Stimulated activated CD8-positive, alpha-beta memory T cell treated with anti-CD3 and anti-CD28 coated beads, Interleukin-15, amount 100 ng/mL, for 24 hours (primary cell): ENCODE measurements around the gene ANAPC7.
"Not testable (repeated sequence)": the region's sequence is repeated elsewhere in the genome, so short reads cannot be mapped to it uniquely, and the experiment has no call there.

Experiments used
- DNase-seq: peaks from one replicate; pipeline ENCODE4 v3.0.0-alpha.2; 2020; ENCODE audit warnings: low read depth

The ANAPC7 gene

GRCh38 chr12:110373962-110374611 lies 29.4 kb downstream of the ANAPC7 start:
- DNase-seq: no peak

GRCh38 chr12:110373425-110373824 lies 30.1 kb downstream of the ANAPC7 start:
- DNase-seq: no peak

- no peak for DNase-seq
These were observed 30.5 kb downstream of the ANAPC7 start for GRCh38 chr12:110373025-110373424.

GRCh38 chr12:110372056-110372425 lies 31.5 kb downstream of the ANAPC7 start:
- no peak for DNase-seq

GRCh38 chr12:110371408-110372055 lies 32.0 kb downstream of the ANAPC7 start:
- DNase-seq: no peak

- no peak for DNase-seq
These were observed 32.7 kb downstream of the ANAPC7 start for GRCh38 chr12:110370732-110371231.

GRCh38 chr12:110369992-110370391 lies 33.5 kb downstream of the ANAPC7 start:
- DNase-seq: no peak

GRCh38 chr12:110367181-110367864 lies 36.2 kb downstream of the ANAPC7 start:
- no peak for DNase-seq

GRCh38 chr12:110366321-110367142 lies 37.0 kb downstream of the ANAPC7 start:
- no peak for DNase-seq

- no peak for DNase-seq
These were observed 37.8 kb downstream of the ANAPC7 start for GRCh38 chr12:110365489-110366320.

- DNase-seq: no peak
These were observed 42.3 kb downstream of the ANAPC7 start for GRCh38 chr12:110361216-110361615.

GRCh38 chr12:110358384-110359097 lies 45.0 kb downstream of the ANAPC7 start:
- not testable (repeated sequence) for DNase-seq

GRCh38 chr12:110355073-110355472 lies 48.4 kb downstream of the ANAPC7 start:
- DNase-seq: no peak

- no peak for DNase-seq
These were observed 49.2 kb downstream of the ANAPC7 start for GRCh38 chr12:110354172-110354780.

- no peak for DNase-seq
These were observed 50.1 kb downstream of the ANAPC7 start for GRCh38 chr12:110353211-110353965.

GRCh38 chr12:110352401-110352800 lies 51.1 kb downstream of the ANAPC7 start:
- no peak for DNase-seq

- no peak for DNase-seq
These were observed 52.4 kb downstream of the ANAPC7 start for GRCh38 chr12:110351119-110351518.

- no peak for DNase-seq
These were observed 53.9 kb downstream of the ANAPC7 start for GRCh38 chr12:110349514-110350151.

- no peak for DNase-seq
These were observed 54.4 kb downstream of the ANAPC7 start for GRCh38 chr12:110349096-110349495.
